K562 (cell line): Measurements from ENCODE around the gene MAGEA9B. TPM values are rescaled to one million over a fixed set of nuclear protein-coding genes. Genes with fewer than 3 reads are reported as not detected.

Experiments
- ARNT ChIP-seq, 2 experiments: fragments of 450-650 bp; IDR thresholded peaks; 2 replicates each; pipeline ENCODE4 v1.6.1; 2016; ENCODE audit warnings: mild to moderate bottlenecking in 1 of 2
- BRD9 ChIP-seq: fragments of 450-650 bp; IDR thresholded peaks from 2 replicates; pipeline ENCODE4 v1.6.1; 2018; ENCODE audit warnings: low read depth; ENCODE audit not compliant: partially characterized antibody
- CREB3L1 ChIP-seq: fragments of 450-650 bp; IDR thresholded peaks from 2 replicates; pipeline ENCODE4 v1.6.1; 2014; ENCODE audit warnings: low read depth, mild to moderate bottlenecking, moderate library complexity, borderline replicate concordance
- FOXM1 ChIP-seq, 2 experiments: fragments of 450-650 bp in 1 of 2; sonication (generic) in 1 of 2; formaldehyde crosslinking in 1 of 2; IDR thresholded peaks; 2 replicates each; pipeline versions ENCODE4 v1.6.1 to v1.9.0; 2017 to 2022; ENCODE audit warnings: low read depth in 2 of 2, mild to moderate bottlenecking in 2 of 2, missing genetic modification reagents in 1 of 2, moderate library complexity in 1 of 2
- GATA2 ChIP-seq: sonication (generic); formaldehyde crosslinking; IDR thresholded peaks from 2 replicates; pipeline ENCODE4 v1.4.0; 2020; ENCODE audit warnings: mild to moderate bottlenecking, missing genetic modification reagents
- HNRNPK ChIP-seq: fragments of 200-400 bp; formaldehyde crosslinking; IDR thresholded peaks from one replicate; pipeline ENCODE4 v1.6.1; 2018; ENCODE audit warnings: mild to moderate bottlenecking, low read depth, low read length; ENCODE audit not compliant: poor library complexity, severe bottlenecking
- MAFF ChIP-seq: IDR thresholded peaks from 2 replicates; pipeline ENCODE4 v1.6.1; 2012; ENCODE audit warnings: low read length, improper control_type of control experiment
- MBD1 ChIP-seq: fragments of 250-450 bp; sonication (Bioruptor Pico); IDR thresholded peaks from 2 replicates; pipeline ENCODE4 v1.8.0; 2022; ENCODE audit warnings: inconsistent platforms
- MTA3 ChIP-seq: fragments of 450-650 bp; formaldehyde crosslinking; IDR thresholded peaks from 2 replicates; pipeline ENCODE4 v1.6.1; 2017; ENCODE audit warnings: mild to moderate bottlenecking, borderline replicate concordance
- NFE2 ChIP-seq: IDR thresholded peaks from 2 replicates; pipeline ENCODE4 v1.6.1; 2014; ENCODE audit warnings: antibody characterized with exemption, low read depth
- POLR2AphosphoS2 ChIP-seq: IDR thresholded peaks from 2 replicates; pipeline ENCODE4 v1.6.1; 2012; ENCODE audit warnings: low read length, improper control_type of control experiment
- POLR2H ChIP-seq: IDR thresholded peaks from 2 replicates; pipeline ENCODE4 v1.6.1; 2016; ENCODE audit warnings: missing genetic modification characterization, low read depth, mild to moderate bottlenecking, control low read depth, missing compliant biosample characterization, moderate library complexity
- POLR3G ChIP-seq: IDR thresholded peaks from 2 replicates; pipeline ENCODE4 v1.6.1; 2011; ENCODE audit not compliant: insufficient read length, insufficient replicate concordance; ENCODE audit errors: extremely low read depth
- RAD51 ChIP-seq: fragments of 450-650 bp; IDR thresholded peaks from 2 replicates; pipeline ENCODE4 v1.7.1; 2016; ENCODE audit warnings: low read depth, mild to moderate bottlenecking, borderline replicate concordance
- RNF2 ChIP-seq: sonication (generic); IDR thresholded peaks from 2 replicates; pipeline ENCODE4 v1.6.1; 2016
- TAL1 ChIP-seq: fragments of 450-650 bp; IDR thresholded peaks from 2 replicates; pipeline ENCODE4 v1.6.1; 2016; ENCODE audit warnings: mild to moderate bottlenecking
- YY1 ChIP-seq, 3 experiments: IDR thresholded peaks; 2 replicates each; pipeline ENCODE4 v1.6.1; 2011; ENCODE audit warnings: low read length in 2 of 3, mild to moderate bottlenecking in 2 of 3, moderate library complexity in 2 of 3, borderline replicate concordance in 1 of 3, control low read depth in 1 of 3, low read depth in 1 of 3; ENCODE audit not compliant: insufficient read depth in 3 of 3, insufficient replicate concordance in 2 of 3, control insufficient read depth in 1 of 3, insufficient read length in 1 of 3; ENCODE audit errors: extremely low read depth in 1 of 3
- ZEB2 ChIP-seq: fragments of 450-650 bp; IDR thresholded peaks from 2 replicates; pipeline ENCODE4 v1.6.1; 2016
- ZNF766 ChIP-seq: fragments of 200-800 bp; sonication (Bioruptor generic); conservative IDR thresholded peaks from 2 replicates; pipeline ENCODE4 v1.6.1; 2016; ENCODE audit warnings: missing genetic modification characterization, missing compliant biosample characterization
- polyA plus RNA-seq, 8 experiments: library from polyadenylated mRNA; depleted of rRNA in 4 of 8; stranded (reverse) in 5 of 8; unstranded in 3 of 8; fragments of >200 nt; fragmentation: Nextera tagmentation in 2 of 8; fragmentation: Illumina TruSeq in 1 of 8; extraction: Ambion mirVana in 2 of 8; extraction: Trizol in 1 of 8; gene quantifications; 2 replicates each; pipeline versions ENCODE4 v1.2.1 to v1.2.3, GENCODE V29; 2011 to 2014; ENCODE audit warnings: inconsistent platforms in 1 of 8, missing spikeins in 1 of 8
- total RNA-seq, 7 experiments: library from RNA; depleted of rRNA in 6 of 7; stranded (reverse); fragments of >200 nt in 6 of 7; fragmentation: Illumina TruSeq in 2 of 7; extraction: Trizol in 2 of 7; gene quantifications; 2 replicates each; pipeline versions ENCODE4 v1.2.1 to v1.2.3, GENCODE V29; 2011 to 2021; ENCODE audit warnings: low replicate concordance in 1 of 7
- TF ChIP-seq, protein P1 (sequence below): fragments of 450-650 bp; formaldehyde crosslinking; IDR thresholded peaks from 2 replicates; pipeline ENCODE4 v1.4.0; 2022; ENCODE audit warnings: mild to moderate bottlenecking, moderate library complexity

Gene MAGEA9B
- total and polyA plus RNA-seq, 9 of the 15 experiments (the other 6 are each of a cell fraction or from before 2014, with no cell fraction given) = 11.2 to 31.2 (median 14.1) TPM

GRCh38 chrX:149572743-149573142 is 14.5 kb downstream of the MAGEA9B start (continued):
- no peak for TF ChIP-seq BRD9
- TF ChIP-seq POLR3G = no peak
- TF ChIP-seq FOXM1 (IDR thresholded peaks at IDR 0.05; ENCODE audit: low read depth) = no peak
- TF ChIP-seq FOXM1 (CRISPR knock-in tag; IDR thresholded peaks at IDR 0.05; ENCODE audit: low read depth) = no peak
- peak; percentile 77 for TF ChIP-seq MAFF
- no peak for TF ChIP-seq TAL1
- TF ChIP-seq HNRNPK = no peak
- peak in 1 of 3 experiments; percentile 45 for TF ChIP-seq YY1 (IDR thresholded peaks at IDR 0.05; ENCODE audit: borderline replicate concordance in 1 of 3, control insufficient read depth in 1 of 3, extremely low read depth in 1 of 3, insufficient read depth in 3 of 3, insufficient read length in 1 of 3, insufficient replicate concordance in 2 of 3, low read depth in 1 of 3, low read length in 2 of 3)
- TF ChIP-seq POLR2H (tag) = no peak
- TF ChIP-seq MTA3 = no peak
- no peak for TF ChIP-seq ARNT (IDR thresholded peaks at IDR 0.05)
- no peak for TF ChIP-seq RAD51
- no peak for TF ChIP-seq ZNF766
- no peak for TF ChIP-seq POLR2AphosphoS2
- no peak for TF ChIP-seq RNF2
- TF ChIP-seq ZEB2 = no peak
- TF ChIP-seq GATA2 (CRISPR knock-in tag) = no peak
- peak; percentile 83; the same call in 1 of the 2 replicates for TF ChIP-seq CREB3L1
- no peak for TF ChIP-seq NFE2
- TF ChIP-seq, protein P1, sequence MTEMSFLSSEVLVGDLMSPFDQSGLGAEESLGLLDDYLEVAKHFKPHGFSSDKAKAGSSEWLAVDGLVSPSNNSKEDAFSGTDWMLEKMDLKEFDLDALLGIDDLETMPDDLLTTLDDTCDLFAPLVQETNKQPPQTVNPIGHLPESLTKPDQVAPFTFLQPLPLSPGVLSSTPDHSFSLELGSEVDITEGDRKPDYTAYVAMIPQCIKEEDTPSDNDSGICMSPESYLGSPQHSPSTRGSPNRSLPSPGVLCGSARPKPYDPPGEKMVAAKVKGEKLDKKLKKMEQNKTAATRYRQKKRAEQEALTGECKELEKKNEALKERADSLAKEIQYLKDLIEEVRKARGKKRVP (CRISPR knock-in tag) = no peak
- TF ChIP-seq MBD1 (CRISPR knock-in tag) = no peak
